Activated CD8-positive, alpha-beta memory T cell treated with anti-CD3 and anti-CD28 coated beads, Interleukin-2, amount 50 U/mL, for 4 hours (primary cell): Measurements from ENCODE around the gene SPATA2.
"Not testable (repeated sequence)": the region's sequence is repeated elsewhere in the genome, so short reads cannot be mapped to it uniquely, and the experiment has no call there.

Experiments used
- DNase-seq: peaks from one replicate; pipeline ENCODE4 v3.0.0-alpha.2; 2020

SPATA2 gene, protein sequence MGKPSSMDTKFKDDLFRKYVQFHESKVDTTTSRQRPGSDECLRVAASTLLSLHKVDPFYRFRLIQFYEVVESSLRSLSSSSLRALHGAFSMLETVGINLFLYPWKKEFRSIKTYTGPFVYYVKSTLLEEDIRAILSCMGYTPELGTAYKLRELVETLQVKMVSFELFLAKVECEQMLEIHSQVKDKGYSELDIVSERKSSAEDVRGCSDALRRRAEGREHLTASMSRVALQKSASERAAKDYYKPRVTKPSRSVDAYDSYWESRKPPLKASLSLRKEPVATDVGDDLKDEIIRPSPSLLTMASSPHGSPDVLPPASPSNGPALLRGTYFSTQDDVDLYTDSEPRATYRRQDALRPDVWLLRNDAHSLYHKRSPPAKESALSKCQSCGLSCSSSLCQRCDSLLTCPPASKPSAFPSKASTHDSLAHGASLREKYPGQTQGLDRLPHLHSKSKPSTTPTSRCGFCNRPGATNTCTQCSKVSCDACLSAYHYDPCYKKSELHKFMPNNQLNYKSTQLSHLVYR

GRCh38 chr20:49915380-49916145 lies at the start of gene SPATA2:
TSS of gene SPATA2 (minus strand) at chr20:49915529. CDS start at chr20:49908490, 7,039 bp downstream.
- peak; percentile 92 for DNase-seq

GRCh38 chr20:49961413-49961812 lies 46.1 kb upstream of the SPATA2 start:
- no peak for DNase-seq

DNA sequence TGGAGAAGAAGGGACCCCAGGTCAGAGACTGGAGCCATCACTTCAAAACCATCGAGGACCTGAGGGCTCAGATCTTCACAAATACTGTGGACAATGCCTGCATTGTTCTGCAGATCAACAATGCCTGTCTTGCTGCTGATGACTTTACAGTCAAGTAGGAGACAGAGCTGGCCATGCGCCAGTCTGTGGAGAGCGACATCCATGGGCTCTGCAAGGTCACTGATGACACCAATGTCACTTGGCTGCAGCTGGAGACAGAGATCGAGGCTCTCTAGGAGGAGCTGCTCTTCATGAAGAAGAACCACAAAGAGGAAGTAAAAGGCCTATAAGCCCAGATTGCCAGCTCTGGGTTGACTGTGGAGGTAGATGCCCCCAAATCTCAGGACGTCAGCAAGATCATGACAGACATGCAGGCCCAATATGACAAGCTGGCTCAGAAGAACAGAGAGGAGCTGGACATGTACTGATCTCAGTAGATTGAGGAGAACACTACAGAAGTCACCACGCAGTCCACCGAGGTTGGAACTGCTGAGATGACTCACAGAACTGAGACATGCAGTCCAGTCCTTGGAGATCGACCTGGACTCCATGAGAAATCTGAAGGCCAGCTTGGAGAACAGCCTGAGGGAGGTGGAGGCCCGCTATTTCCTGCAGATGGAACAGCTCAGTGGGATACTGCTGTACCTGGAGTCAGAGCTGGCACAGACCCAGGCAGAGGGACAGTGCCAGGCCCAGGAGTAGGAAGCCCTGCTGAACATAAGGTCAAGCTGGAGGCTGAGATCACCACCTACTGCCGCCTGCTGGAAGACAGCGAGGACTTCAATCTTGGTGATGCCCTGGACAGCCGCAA lies 42.0 kb upstream of the SPATA2 start:
- DNase-seq = not testable (repeated sequence)

DNA sequence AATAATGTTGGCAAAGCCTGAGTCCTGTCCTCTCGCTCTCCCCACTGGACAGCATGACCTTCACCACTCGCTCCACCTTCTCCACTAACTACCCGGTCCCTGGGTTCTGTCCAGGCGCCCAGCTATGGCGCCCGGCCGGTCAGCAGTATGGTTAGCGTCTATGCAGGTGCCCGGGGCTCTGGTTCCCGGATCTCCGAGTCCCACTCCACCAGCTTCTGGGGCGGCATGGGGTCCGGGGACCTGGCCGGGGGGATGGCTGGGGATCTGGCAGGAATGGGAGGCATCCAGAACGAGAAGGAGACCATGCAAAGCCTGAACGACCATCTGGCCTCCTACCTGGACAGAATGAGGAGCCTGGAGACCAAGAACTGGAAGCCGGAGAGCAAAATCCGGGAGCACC lies 41.4 kb upstream of the SPATA2 start:
- DNase-seq = no peak

DNA sequence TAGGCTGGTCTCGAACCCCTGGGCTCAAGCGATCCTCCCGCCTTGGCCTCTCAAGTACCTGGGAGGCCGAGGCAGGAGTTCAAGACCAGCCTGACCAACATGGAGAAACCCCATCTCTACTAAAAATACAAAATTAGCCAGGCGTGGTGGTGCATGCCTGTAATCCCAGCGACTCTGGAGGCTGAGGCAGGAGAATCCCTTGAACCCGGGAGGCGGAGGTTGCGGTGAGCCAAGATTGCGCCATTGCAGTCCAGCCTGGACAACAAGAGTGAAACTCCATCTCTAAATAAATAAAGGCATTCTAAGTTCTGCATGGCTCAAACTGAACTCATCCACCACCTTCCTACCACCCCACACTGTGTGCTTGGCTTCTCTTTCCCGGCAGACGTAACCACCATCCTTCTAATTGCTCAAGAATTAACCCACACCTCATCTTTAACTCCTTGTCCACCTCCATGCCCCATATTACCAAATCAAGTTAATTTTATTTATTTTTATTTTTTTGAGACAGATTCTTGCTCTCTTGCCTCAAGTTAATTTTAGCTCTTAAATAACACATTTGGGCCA lies 40.6 kb upstream of the SPATA2 start:
- DNase-seq = not testable (repeated sequence)

DNA sequence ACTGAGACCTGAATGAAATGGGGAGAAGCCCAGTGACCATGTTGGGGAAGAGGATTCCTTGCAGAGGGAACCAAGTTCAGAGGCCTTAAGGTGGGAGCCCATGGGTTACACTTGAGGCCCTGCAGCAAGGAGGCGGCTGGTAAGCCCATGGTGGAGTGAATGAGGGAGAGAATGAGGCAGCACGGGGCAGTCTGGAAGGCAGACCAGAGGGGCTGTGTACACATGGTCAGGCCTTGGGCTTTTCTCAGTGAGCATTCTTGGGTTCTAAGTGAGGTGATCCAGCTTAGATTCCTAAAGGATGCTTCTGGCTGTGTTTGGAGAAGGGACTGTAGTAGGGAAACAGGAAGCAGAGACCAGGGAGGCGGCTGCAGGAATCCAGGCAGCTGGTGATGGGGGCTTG lies 39.8 kb upstream of the SPATA2 start:
- DNase-seq = no peak

DNA sequence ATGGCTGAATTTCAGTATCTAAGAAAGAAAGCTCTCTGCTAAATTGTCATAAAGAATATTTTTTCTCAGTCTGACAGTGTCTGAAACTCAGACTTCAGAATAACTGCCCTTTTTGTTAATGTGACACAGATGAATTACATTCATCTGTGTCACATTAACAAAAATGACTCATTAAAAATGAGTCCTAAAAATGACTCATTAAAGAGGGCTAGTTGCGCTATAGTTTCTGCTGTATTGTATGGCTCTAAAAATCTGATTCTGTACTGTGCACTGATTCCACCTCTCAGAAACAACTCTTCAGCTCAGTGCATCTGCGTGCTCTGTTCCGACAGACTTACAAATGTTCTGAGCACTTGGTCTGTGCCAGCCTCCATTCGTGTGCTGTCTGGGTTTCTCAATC lies 35.8 kb upstream of the SPATA2 start:
- DNase-seq = no peak

DNA sequence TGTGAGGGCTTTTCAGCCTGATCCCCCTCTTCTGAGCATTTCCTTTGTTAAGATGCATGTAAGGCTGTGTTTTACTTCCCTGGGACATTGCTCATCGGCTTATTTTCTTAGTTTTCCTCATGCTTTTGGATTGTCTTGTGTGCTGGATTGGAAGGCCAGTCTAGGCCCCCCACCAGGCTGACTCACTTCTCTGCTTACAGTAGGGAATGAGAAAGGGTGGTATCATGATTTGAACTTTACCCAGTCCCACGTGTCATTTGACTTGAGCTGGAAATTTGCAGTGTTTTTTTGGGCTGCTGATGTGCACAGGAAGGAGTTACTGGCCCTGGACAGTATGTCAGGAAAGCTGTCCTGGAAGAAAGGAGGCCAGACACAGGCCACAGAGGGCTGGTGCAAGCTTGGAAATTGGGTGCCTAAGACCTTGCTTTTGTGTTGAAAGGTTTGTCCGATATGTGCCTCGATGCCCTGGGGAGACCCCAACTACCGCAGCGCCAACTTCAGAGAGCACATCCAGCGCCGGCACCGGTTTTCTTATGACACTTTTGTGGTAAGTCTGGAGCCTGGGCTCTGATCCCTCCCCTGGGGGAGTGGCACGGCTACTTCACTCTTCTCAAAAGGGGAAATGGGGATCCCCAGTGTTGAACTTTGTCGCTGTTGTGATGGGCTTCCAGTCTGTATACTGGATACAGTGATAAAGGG lies 33.6 kb upstream of the SPATA2 start:
- DNase-seq = no peak

- DNase-seq = no peak
These were observed 32.8 kb upstream of the SPATA2 start for GRCh38 chr20:49948178-49948577.

DNA sequence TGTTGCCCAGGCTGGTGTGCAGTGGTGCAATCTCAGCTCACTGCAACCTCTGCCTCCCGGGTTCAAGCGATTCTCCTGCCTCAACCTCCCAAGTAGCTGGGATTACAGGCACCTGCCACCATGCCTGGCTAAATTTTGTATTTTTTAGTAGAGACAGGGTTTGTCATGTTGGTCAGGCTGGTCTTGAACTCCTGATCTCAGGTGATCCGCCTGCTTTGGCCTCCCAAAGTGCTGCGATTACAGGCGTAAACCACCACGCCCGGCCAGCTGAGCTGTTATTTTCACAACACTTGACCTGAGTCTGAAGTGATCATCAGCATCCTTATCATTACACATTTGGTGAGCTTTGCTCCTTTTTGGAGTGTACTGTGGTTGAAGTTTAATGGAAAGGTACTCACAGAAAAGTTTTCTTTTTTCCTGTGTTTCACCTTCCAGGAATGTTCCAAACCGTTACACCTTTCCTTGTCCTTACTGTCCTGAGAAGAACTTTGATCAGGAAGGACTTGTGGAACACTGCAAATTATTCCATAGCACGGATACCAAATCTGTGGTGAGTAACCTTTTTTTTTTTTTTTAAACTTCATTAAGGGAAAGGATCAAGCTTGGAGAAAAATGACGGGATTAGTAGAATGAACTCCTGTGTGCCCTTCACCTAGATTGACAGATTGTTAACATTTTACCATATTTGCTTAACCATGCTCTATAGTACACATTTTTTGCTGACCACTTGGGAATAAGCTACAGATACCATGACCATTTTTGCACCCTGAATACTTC lies 30.6 kb upstream of the SPATA2 start:
- DNase-seq = no peak

- DNase-seq = no peak
These were observed 30.0 kb upstream of the SPATA2 start for GRCh38 chr20:49945306-49945700.

GRCh38 chr20:49942942-49943341 lies 27.6 kb upstream of the SPATA2 start:
- DNase-seq = no peak

DNA sequence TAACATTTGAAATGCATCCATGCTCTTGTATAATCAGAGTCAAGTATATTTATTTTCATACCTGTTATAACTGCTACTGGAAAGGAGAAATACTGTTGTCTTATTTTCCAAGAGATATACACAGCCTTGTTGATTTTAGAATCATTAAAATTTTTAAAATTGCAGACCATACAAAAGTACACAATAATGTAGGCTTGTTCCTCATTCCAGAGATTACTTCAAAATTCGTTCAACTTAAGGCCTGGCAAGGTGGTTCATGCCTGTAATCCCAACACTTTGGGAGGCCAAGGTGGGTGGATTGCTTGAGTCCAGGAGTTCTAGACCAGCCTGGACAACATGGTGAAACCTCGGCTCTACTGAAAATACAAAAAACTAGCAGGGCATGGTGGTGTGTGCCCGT lies 27.0 kb upstream of the SPATA2 start:
- no peak for DNase-seq

- no peak for DNase-seq
These were observed 26.1 kb upstream of the SPATA2 start for GRCh38 chr20:49941456-49941855.

DNA sequence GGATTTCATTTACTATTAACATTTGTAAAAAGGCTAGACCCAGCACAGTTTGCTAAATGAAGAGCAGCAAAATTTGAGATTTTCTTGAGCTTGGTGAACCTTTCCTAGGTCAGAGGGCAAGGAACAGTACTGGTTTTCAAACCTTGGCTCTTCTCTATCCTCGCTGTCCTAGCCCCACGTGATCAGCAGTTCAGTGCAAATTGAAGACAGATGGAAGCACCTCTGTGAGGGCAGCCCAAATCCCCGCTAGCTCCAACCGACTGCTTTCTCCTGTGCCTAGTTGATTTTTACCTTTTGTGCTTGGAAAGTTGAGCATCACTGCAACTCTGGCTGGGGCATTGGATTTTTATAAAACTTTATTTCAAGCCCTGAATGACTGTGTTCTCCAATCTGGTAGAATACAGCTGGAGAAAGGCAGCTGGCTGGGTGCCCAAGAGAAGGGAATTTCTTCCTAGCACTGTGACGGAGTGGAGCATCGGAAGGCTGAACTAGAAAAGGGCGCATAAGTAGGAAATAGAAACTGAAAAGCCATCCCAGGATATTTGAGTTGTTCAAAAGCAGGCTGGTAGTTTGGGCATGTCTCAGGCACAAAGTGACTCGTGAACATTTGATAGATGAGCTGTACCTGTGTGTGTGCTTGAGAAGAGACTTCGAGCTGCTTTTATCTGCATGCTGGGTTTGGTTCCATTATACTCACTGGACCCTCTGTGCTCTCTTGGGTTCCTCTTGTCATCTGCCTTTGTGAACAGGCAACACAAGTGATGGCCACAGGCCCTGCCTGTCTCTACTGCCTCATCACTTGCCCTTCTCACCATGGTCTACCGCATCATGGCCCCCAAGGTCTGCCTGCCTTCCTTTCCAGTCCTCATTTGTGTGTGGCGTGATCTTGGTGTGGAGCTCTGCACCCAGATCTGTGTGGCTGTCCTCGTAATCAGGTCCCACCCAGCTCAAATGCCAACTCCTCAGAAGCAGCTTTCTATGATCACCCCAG lies 23.1 kb upstream of the SPATA2 start:
- DNase-seq = no peak

GRCh38 chr20:49937027-49937929 lies 21.9 kb upstream of the SPATA2 start:
- no peak for DNase-seq

- DNase-seq = peak; percentile 91
These were observed 21.1 kb upstream of the SPATA2 start, which contains the start of gene RNF114 for GRCh38 chr20:49936153-49937026. TSS of gene RNF114 (plus strand) at chr20:49936397. CDS start at chr20:49936413, 16 bp downstream.

GRCh38 chr20:49935746-49936152 lies 20.4 kb upstream of the SPATA2 start:
- DNase-seq = no peak
